H9 (cell line): ENCODE results near the gene MYOZ2. TPM values are rescaled to one million over a fixed set of nuclear protein-coding genes. Genes with fewer than 3 reads are reported as not detected.

Source experiments
- DNase-seq: peaks from one replicate; pipeline ENCODE4 v3.0.0-alpha.2; 2017
- H2AFZ ChIP-seq: one replicate; pipeline ENCODE4 v1.6.1; 2013; ENCODE audit warnings: mild to moderate bottlenecking, low read length, control low read depth, moderate library complexity
- H2AK5ac ChIP-seq: 2 replicates; pipeline ENCODE4 v1.6.1; 2013; ENCODE audit warnings: low read length, control low read depth, mixed read lengths; ENCODE audit not compliant: insufficient read length
- H2BK120ac ChIP-seq: one replicate; pipeline ENCODE4 v1.6.1; 2013; ENCODE audit warnings: low read depth, mild to moderate bottlenecking, low read length, control low read depth, inconsistent platforms; ENCODE audit not compliant: poor library complexity, severe bottlenecking
- H2BK12ac ChIP-seq: 2 replicates; pipeline ENCODE4 v1.6.1; 2013; ENCODE audit warnings: low read length, control low read depth, mixed read lengths, low read depth; ENCODE audit not compliant: insufficient read length
- H2BK15ac ChIP-seq: 2 replicates; pipeline ENCODE4 v1.6.1; 2013; ENCODE audit warnings: low read depth, low read length, control low read depth
- H2BK20ac ChIP-seq: one replicate; pipeline ENCODE4 v1.6.1; 2013; ENCODE audit warnings: low read depth, mild to moderate bottlenecking, low read length, control low read depth, inconsistent platforms; ENCODE audit not compliant: poor library complexity, severe bottlenecking
- H2BK5ac ChIP-seq: 2 replicates; pipeline ENCODE4 v1.6.1; 2013; ENCODE audit warnings: low read length, control low read depth, mixed read lengths; ENCODE audit not compliant: insufficient read length
- H3K14ac ChIP-seq: 2 replicates; pipeline ENCODE4 v1.6.1; 2013; ENCODE audit warnings: low read length, control low read depth; ENCODE audit not compliant: insufficient read depth
- H3K18ac ChIP-seq: 2 replicates; pipeline ENCODE4 v1.6.1; 2013; ENCODE audit warnings: low read depth, mild to moderate bottlenecking, mixed read lengths, low read length, control low read depth; ENCODE audit not compliant: insufficient read length
- H3K23ac ChIP-seq: 2 replicates; pipeline ENCODE4 v1.6.1; 2013; ENCODE audit warnings: low read length, control low read depth, mixed read lengths, low read depth; ENCODE audit not compliant: insufficient read length
- H3K23me2 ChIP-seq: 2 replicates; pipeline ENCODE4 v1.6.1; 2013; ENCODE audit warnings: low read depth, mild to moderate bottlenecking, mixed read lengths, low read length, control low read depth; ENCODE audit not compliant: insufficient read length, poor library complexity, severe bottlenecking
- H3K27ac ChIP-seq: 2 replicates; pipeline ENCODE4 v1.5.1; 2013; ENCODE audit warnings: low read length, control low read depth, mixed read lengths, low read depth; ENCODE audit not compliant: insufficient read length
- H3K27me3 ChIP-seq: 2 replicates; pipeline ENCODE4 v1.6.1; 2013; ENCODE audit warnings: low read length, control low read depth, inconsistent platforms; ENCODE audit not compliant: insufficient read depth
- H3K4ac ChIP-seq: 2 replicates; pipeline ENCODE4 v1.6.1; 2013; ENCODE audit warnings: low read depth, mild to moderate bottlenecking, control low read depth, inconsistent platforms, low read length, moderate library complexity
- H3K4me1 ChIP-seq: 2 replicates; pipeline ENCODE4 v1.6.1; 2013; ENCODE audit warnings: low read length, control low read depth, inconsistent platforms; ENCODE audit not compliant: insufficient read depth
- H3K4me2 ChIP-seq: 2 replicates; pipeline ENCODE4 v1.6.1; 2013; ENCODE audit warnings: low read length, control low read depth, mixed read lengths; ENCODE audit not compliant: insufficient read length, insufficient read depth
- H3K56ac ChIP-seq: 2 replicates; pipeline ENCODE4 v1.6.1; 2013; ENCODE audit warnings: low read depth, mild to moderate bottlenecking, mixed read lengths, low read length, control low read depth; ENCODE audit not compliant: insufficient read length
- H3K79me1 ChIP-seq: 2 replicates; pipeline ENCODE4 v1.6.1; 2013; ENCODE audit warnings: low read depth, mild to moderate bottlenecking, moderate library complexity, low read length, control low read depth, inconsistent platforms; ENCODE audit not compliant: insufficient read depth, poor library complexity, severe bottlenecking
- H3K79me2 ChIP-seq: 2 replicates; pipeline ENCODE4 v1.6.1; 2013; ENCODE audit warnings: low read length, control low read depth, inconsistent platforms; ENCODE audit not compliant: insufficient read depth
- H3K9ac ChIP-seq: 2 replicates; pipeline ENCODE4 v1.6.1; 2013; ENCODE audit warnings: low read length, control low read depth, mixed read lengths; ENCODE audit not compliant: insufficient read length; ENCODE audit errors: extremely low read depth
- H3K9me3 ChIP-seq: one replicate; pipeline ENCODE4 v1.6.1; 2013; ENCODE audit warnings: low read depth, low read length, inconsistent platforms; ENCODE audit not compliant: control insufficient read depth
- H3T11ph ChIP-seq: one replicate; pipeline ENCODE4 v1.6.1; 2013; ENCODE audit warnings: mild to moderate bottlenecking, low read length, control low read depth, inconsistent platforms
- H4K20me1 ChIP-seq: one replicate; pipeline ENCODE4 v1.6.1; 2013; ENCODE audit not compliant: control insufficient read depth, insufficient read length, insufficient read depth
- H4K5ac ChIP-seq: 2 replicates; pipeline ENCODE4 v1.6.1; 2013; ENCODE audit warnings: low read depth, mild to moderate bottlenecking, mixed read lengths, low read length, control low read depth; ENCODE audit not compliant: insufficient read length
- H4K8ac ChIP-seq: replicated peaks from 2 replicates; pipeline ENCODE4 v1.6.1; 2013; ENCODE audit warnings: low read length, control low read depth, mixed read lengths, low read depth; ENCODE audit not compliant: insufficient read length
- H4K91ac ChIP-seq: 2 replicates; pipeline ENCODE4 v1.6.1; 2013; ENCODE audit warnings: low read depth, mild to moderate bottlenecking, moderate library complexity, mixed read lengths, low read length, control low read depth; ENCODE audit not compliant: insufficient read length
- H3K27ac Mint-ChIP-seq, 3 experiments: 2 replicates in 2 of 3; 3 replicates in 1 of 3; pipeline ENCODE4 v1.8.0; 2020 to 2021; ENCODE audit warnings: mixed read lengths in 3 of 3, mild to moderate bottlenecking in 1 of 3, moderate library complexity in 1 of 3
- H3K27me3 Mint-ChIP-seq: 2 replicates; pipeline ENCODE4 v1.8.0; 2021; ENCODE audit warnings: low read depth, mild to moderate bottlenecking, moderate library complexity, mixed read lengths
- H3K36me3 Mint-ChIP-seq, 3 experiments: 2 replicates in 2 of 3; 3 replicates in 1 of 3; pipeline ENCODE4 v1.8.0; 2020 to 2021; ENCODE audit warnings: low read depth in 3 of 3, mixed read lengths in 3 of 3; ENCODE audit not compliant: insufficient read depth in 1 of 3
- H3K4me1 Mint-ChIP-seq, 2 experiments: 2 replicates each; pipeline ENCODE4 v1.8.0; 2020; ENCODE audit warnings: mixed read lengths in 2 of 2
- H3K4me3 Mint-ChIP-seq, 2 experiments: 2 replicates in 1 of 2; 3 replicates in 1 of 2; pipeline ENCODE4 v1.8.0; 2020 to 2021; ENCODE audit warnings: mild to moderate bottlenecking in 2 of 2, mixed read lengths in 2 of 2, moderate library complexity in 1 of 2
- H3K9me3 Mint-ChIP-seq, 2 experiments: 2 replicates in 1 of 2; 3 replicates in 1 of 2; pipeline ENCODE4 v1.8.0; 2020; ENCODE audit warnings: mild to moderate bottlenecking in 2 of 2, mixed read lengths in 2 of 2, moderate library complexity in 1 of 2
- CTCF ChIP-seq: fragments of 200-600 bp; sonication (generic); conservative IDR thresholded peaks from 3 replicates; pipeline ENCODE4 v1.8.0; 2021; ENCODE audit warnings: antibody characterized with exemption, mild to moderate bottlenecking
- WGBS: extraction: QIAGEN DNeasy Blood & Tissue Kit; methylation state at CpG from one replicate; pipeline ENCODE4 v1.1.7; 2013; ENCODE audit warnings: missing lambda C conversion rate, low lambda C conversion rate, mixed read lengths; ENCODE audit not compliant: insufficient read length; ENCODE audit errors: extremely low coverage; 5-methylcytosine and 5-hydroxymethylcytosine counted together
- total RNA-seq: library from RNA; stranded (reverse); gene quantifications from 2 replicates; pipeline ENCODE4 v1.2.1, GENCODE V29; 2021

MYOZ2 gene
- total RNA-seq, 1 experiment from 2014 or later, result not detected

GRCh38 chr4:119190354-119190753 is 54.7 kb downstream of the MYOZ2 start:
- no peak overlapping the region for H3K23ac ChIP-seq
- H2BK12ac ChIP-seq, result no peak overlapping the region
- H4K8ac ChIP-seq, result no peak overlapping the region
- H2AFZ ChIP-seq, result no peak overlapping the region
- H3K27ac Mint-ChIP-seq, result peak overlapping the region in 1 of 3 experiments; percentile 69; a peak in 2 of 7 replicates
- WGBS, result no CpG with 5 or more reads among the region's 2 CpGs
- no peak overlapping the region for H4K5ac ChIP-seq
- no peaks in the 10 kb centered on the region for H3K79me2 ChIP-seq
- no peaks in the 10 kb centered on the region for H3K4me1 Mint-ChIP-seq
- no peak overlapping the region for H2BK5ac ChIP-seq
- no peak overlapping the region for H3K18ac ChIP-seq
- H2BK20ac ChIP-seq, result no peak overlapping the region
- H3K4me1 ChIP-seq, result no peaks in the 10 kb centered on the region
- TF ChIP-seq CTCF, result no peak
- no peak overlapping the region for H2AK5ac ChIP-seq
- no peak overlapping the region for H3K14ac ChIP-seq
- H3K4me2 ChIP-seq, result no peak overlapping the region
- no peaks in the 10 kb centered on the region for H4K20me1 ChIP-seq
- no peaks in the 10 kb centered on the region for H3K9me3 Mint-ChIP-seq
- no peak overlapping the region for H3K56ac ChIP-seq
- H3K23me2 ChIP-seq, result no peaks in the 10 kb centered on the region
- no peaks in the 10 kb centered on the region for H3K36me3 Mint-ChIP-seq
- no peak overlapping the region for H3T11ph ChIP-seq
- no peak overlapping the region for H3K4me3 Mint-ChIP-seq
- H2BK15ac ChIP-seq, result no peak overlapping the region
- no peak overlapping the region for H2BK120ac ChIP-seq
- H3K27me3 ChIP-seq, result no peaks in the 10 kb centered on the region
- no peak overlapping the region for H3K27ac ChIP-seq
- H3K9me3 ChIP-seq, result no peaks in the 10 kb centered on the region
- DNase-seq, result no peak
- no peak overlapping the region for H3K9ac ChIP-seq
- H3K27me3 Mint-ChIP-seq, result no peaks in the 10 kb centered on the region
- no peaks in the 10 kb centered on the region for H3K79me1 ChIP-seq
- no peak overlapping the region for H4K91ac ChIP-seq
- no peak overlapping the region for H3K4ac ChIP-seq
